ENCODE data around the gene PPP1R9B. TPM values are rescaled to one million over a fixed set of nuclear protein-coding genes. Genes with fewer than 3 reads are reported as not detected.

The PPP1R9B gene
- polyA plus RNA-seq, 1 donor (not counting 4 experiments of a cell fraction or from before 2014, with no cell fraction given): 16.1 TPM

DNA sequence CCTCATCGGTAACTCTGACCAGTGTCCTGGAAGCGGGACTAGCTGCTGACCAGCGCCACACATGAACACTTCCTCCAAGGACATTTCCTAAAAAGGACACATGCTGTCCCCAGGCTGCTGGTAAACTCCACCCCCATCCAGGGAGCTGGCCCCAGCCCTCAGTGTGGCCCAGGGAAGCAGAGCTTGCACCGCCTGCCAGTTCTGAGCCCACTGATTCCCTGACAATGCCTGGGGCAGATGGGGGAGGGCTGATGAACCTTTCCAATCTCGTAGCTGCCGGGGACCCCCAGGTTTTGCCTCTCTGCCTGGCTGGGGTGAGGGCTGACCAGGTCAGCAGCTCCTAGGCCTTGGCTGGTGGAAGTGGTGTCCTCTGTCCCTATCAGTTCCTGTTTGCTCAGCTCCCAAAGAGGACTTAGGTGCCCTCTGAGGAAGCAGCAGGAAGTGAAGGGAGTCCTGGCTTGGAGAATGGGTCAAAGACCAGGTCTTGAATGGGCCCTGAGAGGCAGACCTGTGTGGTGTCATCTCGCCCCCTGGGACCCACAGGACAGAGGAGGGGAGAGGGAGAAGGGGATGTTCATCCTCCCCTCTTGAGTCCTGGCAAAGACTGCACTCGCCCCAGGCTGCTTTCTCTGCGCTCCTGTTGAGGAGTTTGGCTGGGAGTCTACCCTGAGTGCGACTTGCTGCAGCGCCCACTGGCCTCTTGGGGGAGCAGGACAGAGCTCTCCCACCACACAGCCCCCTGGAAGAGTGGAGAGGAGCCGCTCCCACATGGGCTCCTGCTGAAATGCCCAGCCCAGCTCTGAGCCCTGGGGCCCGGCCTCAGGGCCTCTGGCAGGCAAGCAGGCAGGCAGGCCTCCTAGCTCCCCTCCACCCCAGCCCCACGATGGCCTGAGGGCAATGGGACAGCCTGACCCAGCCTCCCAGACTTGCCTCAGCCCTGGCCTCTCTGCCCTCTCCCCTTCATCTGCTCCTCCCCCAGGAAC lies 38.5 kb downstream of the PPP1R9B start:
- dilution Hi-C loops (cut with MboI; ENCODE audit: extremely low pct_ligation_motif_present, low sequenced_read_pairs): no loop called here
- H3K4me3 ChIP-seq (ENCODE audit: control insufficient read depth in 2 of 3, extremely low read depth in 1 of 3, insufficient read depth in 2 of 3, low read depth in 1 of 3, low read length in 3 of 3): no peak overlapping the region
- H3K36me3 ChIP-seq (ENCODE audit: control insufficient read depth in 2 of 2, extremely low read depth in 1 of 2, insufficient read depth in 2 of 2, low read length in 2 of 2): no peaks in the 10 kb centered on the region
- no peaks in the 10 kb centered on the region for H3K27me3 ChIP-seq (ENCODE audit: control insufficient read depth, extremely low read depth, insufficient read depth, low read length)
- H3K27ac ChIP-seq (ENCODE audit: control insufficient read depth, insufficient read depth, low read length): no peak overlapping the region
- H4K20me1 ChIP-seq (ENCODE audit: control insufficient read depth, extremely low read depth, insufficient read depth, low read length): no peaks in the 10 kb centered on the region
- TF ChIP-seq, protein P1, sequence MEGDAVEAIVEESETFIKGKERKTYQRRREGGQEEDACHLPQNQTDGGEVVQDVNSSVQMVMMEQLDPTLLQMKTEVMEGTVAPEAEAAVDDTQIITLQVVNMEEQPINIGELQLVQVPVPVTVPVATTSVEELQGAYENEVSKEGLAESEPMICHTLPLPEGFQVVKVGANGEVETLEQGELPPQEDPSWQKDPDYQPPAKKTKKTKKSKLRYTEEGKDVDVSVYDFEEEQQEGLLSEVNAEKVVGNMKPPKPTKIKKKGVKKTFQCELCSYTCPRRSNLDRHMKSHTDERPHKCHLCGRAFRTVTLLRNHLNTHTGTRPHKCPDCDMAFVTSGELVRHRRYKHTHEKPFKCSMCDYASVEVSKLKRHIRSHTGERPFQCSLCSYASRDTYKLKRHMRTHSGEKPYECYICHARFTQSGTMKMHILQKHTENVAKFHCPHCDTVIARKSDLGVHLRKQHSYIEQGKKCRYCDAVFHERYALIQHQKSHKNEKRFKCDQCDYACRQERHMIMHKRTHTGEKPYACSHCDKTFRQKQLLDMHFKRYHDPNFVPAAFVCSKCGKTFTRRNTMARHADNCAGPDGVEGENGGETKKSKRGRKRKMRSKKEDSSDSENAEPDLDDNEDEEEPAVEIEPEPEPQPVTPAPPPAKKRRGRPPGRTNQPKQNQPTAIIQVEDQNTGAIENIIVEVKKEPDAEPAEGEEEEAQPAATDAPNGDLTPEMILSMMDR (optimal IDR thresholded peaks at IDR 0.05 in 1 of 3, IDR thresholded peaks at IDR 0.05 in 1 of 3, conservative IDR thresholded peaks at IDR 0.05 in 1 of 3; ENCODE audit: extremely low read depth in 1 of 3, insufficient read depth in 2 of 3, low read length in 3 of 3): no peak
- no peak for TF ChIP-seq EZH2 (IDR thresholded peaks at IDR 0.05; ENCODE audit: low read length)
- H2AFZ ChIP-seq (ENCODE audit: control insufficient read depth, low read length): no peak overlapping the region
- H3K4me2 ChIP-seq (ENCODE audit: control insufficient read depth, extremely low read depth, insufficient read depth, low read depth, low read length): no peak overlapping the region
- no peaks in the 10 kb centered on the region for H3K9me3 ChIP-seq (ENCODE audit: control insufficient read depth, low read depth, low read length)
- H3K9ac ChIP-seq (ENCODE audit: control insufficient read depth, extremely low read depth, insufficient read depth, low read length): no peak overlapping the region
- DNase-seq (ENCODE audit: low read depth, low spot score) (no peak), FAIRE-seq (no peak)
- peaks cover 30% of the 10 kb centered on the region for H3K4me1 ChIP-seq (ENCODE audit: control insufficient read depth, extremely low read depth, insufficient read depth, low read length)
- H3K79me2 ChIP-seq (ENCODE audit: control insufficient read depth, insufficient read depth, low read length): no peaks in the 10 kb centered on the region
- no peaks in the 10 kb centered on the region for H3K9me1 ChIP-seq (ENCODE audit: control insufficient read depth, extremely low read depth, insufficient read depth, low read length)

DNA sequence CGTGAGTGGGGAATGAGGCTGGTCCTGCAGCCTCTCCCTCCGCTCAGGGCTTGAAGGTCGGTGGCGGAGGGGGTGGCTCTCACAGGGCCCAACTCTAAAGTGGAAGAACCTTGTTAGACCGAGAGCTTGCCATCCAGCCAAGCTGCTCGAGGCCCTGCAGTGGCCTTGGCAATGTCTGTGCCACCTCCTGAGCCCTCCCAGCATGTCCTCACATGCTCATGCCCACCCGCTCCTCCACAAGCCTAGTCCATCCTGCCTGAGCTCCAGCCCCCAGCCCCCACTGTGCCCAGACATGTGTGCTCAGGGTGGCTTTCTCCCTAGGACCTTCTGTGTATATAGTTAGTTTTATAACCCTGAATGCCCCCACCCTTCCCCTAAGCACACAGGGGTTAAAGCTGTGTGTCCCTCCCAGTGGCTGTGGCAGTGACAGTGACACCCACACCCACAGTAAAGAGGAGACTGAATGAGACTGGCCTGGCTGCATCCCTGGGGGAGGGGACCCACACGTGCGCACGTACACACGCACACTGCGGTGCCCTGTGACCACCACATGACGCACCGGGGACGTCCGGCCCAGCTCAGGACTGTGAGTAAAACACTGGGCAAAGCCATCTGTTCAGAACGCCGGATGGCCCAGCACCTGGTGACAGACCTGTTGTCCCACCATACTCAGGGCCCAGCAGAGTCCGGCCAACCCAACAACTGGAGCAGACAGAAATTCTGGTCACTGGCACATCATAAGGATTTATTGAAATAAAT lies 39.7 kb downstream of the PPP1R9B start:
- TF ChIP-seq, protein P1 (optimal IDR thresholded peaks at IDR 0.05 in 1 of 3, IDR thresholded peaks at IDR 0.05 in 1 of 3, conservative IDR thresholded peaks at IDR 0.05 in 1 of 3; ENCODE audit: extremely low read depth in 1 of 3, insufficient read depth in 2 of 3, low read length in 3 of 3): no peak
- TF ChIP-seq EZH2 (IDR thresholded peaks at IDR 0.05; ENCODE audit: low read length): no peak
- H3K36me3 ChIP-seq (ENCODE audit: control insufficient read depth in 2 of 2, extremely low read depth in 1 of 2, insufficient read depth in 2 of 2, low read length in 2 of 2): peaks cover 0 to under 1% of the 10 kb centered on the region in 2 experiments
- no peaks in the 10 kb centered on the region for H3K27me3 ChIP-seq (ENCODE audit: control insufficient read depth, extremely low read depth, insufficient read depth, low read length)
- no peak overlapping the region for H3K9ac ChIP-seq (ENCODE audit: control insufficient read depth, extremely low read depth, insufficient read depth, low read length)
- DNase-seq (ENCODE audit: low read depth, low spot score): no peak
- H3K4me3 ChIP-seq (ENCODE audit: control insufficient read depth in 2 of 3, extremely low read depth in 1 of 3, insufficient read depth in 2 of 3, low read depth in 1 of 3, low read length in 3 of 3): no peak overlapping the region
- dilution Hi-C loops (cut with MboI; ENCODE audit: extremely low pct_ligation_motif_present, low sequenced_read_pairs): no loop called here
- H3K4me2 ChIP-seq (ENCODE audit: control insufficient read depth, extremely low read depth, insufficient read depth, low read depth, low read length): no peak overlapping the region
- H3K9me3 ChIP-seq (ENCODE audit: control insufficient read depth, low read depth, low read length): no peaks in the 10 kb centered on the region
- no peak overlapping the region for H2AFZ ChIP-seq (ENCODE audit: control insufficient read depth, low read length)
- no peak overlapping the region for H3K27ac ChIP-seq (ENCODE audit: control insufficient read depth, insufficient read depth, low read length)
- peaks cover 28% of the 10 kb centered on the region for H3K4me1 ChIP-seq (ENCODE audit: control insufficient read depth, extremely low read depth, insufficient read depth, low read length)
- H3K79me2 ChIP-seq (ENCODE audit: control insufficient read depth, insufficient read depth, low read length): no peaks in the 10 kb centered on the region
- no peaks in the 10 kb centered on the region for H4K20me1 ChIP-seq (ENCODE audit: control insufficient read depth, extremely low read depth, insufficient read depth, low read length)
- FAIRE-seq: no peak
- no peaks in the 10 kb centered on the region for H3K9me1 ChIP-seq (ENCODE audit: control insufficient read depth, extremely low read depth, insufficient read depth, low read length)
